ENCODE measurements around the gene PLCB4. TPM values are rescaled to one million over a fixed set of nuclear protein-coding genes. Genes with fewer than 3 reads are reported as not detected.
A peak's percentile ranks its signal among the peaks of the same experiment; 100 is the strongest.

PLCB4 gene
- total RNA-seq, 2 experiments from 2014 or later, result 0.06 TPM; not detected in 1

DNA sequence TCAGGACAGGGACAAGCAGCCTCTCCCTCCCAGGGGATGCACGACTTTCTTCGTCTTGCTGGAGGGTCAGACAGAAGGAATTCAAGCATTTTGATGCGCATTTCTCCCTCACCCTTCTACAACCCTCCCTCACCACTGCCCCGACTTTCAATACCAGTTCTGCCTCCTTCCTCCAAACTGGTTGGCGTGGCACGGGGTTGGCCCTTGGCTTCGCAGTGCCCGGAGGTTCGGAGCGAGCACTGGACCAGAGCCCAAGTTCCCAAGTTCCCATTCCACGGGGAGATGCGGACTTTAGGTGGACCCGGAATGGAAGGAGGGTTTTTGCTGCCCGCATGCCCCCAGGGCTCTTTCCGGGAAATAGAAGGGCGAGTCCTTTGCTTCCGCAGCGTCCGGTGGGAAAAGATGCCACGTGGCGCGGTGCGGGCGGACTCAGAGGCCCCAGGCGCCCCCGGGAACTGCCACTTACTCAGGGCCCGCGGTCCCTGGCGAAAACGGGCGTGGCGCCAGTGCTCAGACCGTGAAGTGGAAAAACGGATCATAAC is 437.5 kb downstream of the PLCB4 start:
- DNase-seq (peak in 2 of 14 experiments; percentile 19 to 23), ATAC-seq (ENCODE audit: poor library complexity) (no peak)
- H3K36me3 ChIP-seq (ENCODE audit: insufficient read depth, low read length), result no peaks in the 10 kb centered on the region
- H3K4me3 Mint-ChIP-seq, result no peak overlapping the region
- no peaks in the 10 kb centered on the region for H3K4me1 ChIP-seq (ENCODE audit: insufficient read depth, low read length)
- CTCF ChIA-PET, result no interaction called here
- peaks cover 2% of the 10 kb centered on the region for H3K9me3 Mint-ChIP-seq
- peaks cover 0 to 30% of the 10 kb centered on the region in 2 experiments for H3K9me3 ChIP-seq (ENCODE audit: control insufficient read depth in 1 of 2, insufficient read depth in 1 of 2, low read length in 2 of 2)
- H3K4me1 Mint-ChIP-seq (ENCODE audit: low read depth), result no peaks in the 10 kb centered on the region
- peaks cover 63% of the 10 kb centered on the region for H3K27me3 Mint-ChIP-seq
- intact Hi-C loops (cut with DNase I, micrococcal nuclease), result no loop called here
- POLR2A ChIA-PET, result no interaction called here
- peaks cover 37 to 48% of the 10 kb centered on the region in 2 experiments for H3K27me3 ChIP-seq (ENCODE audit: control insufficient read depth in 1 of 2, insufficient read depth in 2 of 2, low read length in 2 of 2)
- no peak overlapping the region for H3K4me3 ChIP-seq (ENCODE audit: low read length)
- H3K36me3 Mint-ChIP-seq (ENCODE audit: low read depth), result no peaks in the 10 kb centered on the region
- TF ChIP-seq, protein P1, sequence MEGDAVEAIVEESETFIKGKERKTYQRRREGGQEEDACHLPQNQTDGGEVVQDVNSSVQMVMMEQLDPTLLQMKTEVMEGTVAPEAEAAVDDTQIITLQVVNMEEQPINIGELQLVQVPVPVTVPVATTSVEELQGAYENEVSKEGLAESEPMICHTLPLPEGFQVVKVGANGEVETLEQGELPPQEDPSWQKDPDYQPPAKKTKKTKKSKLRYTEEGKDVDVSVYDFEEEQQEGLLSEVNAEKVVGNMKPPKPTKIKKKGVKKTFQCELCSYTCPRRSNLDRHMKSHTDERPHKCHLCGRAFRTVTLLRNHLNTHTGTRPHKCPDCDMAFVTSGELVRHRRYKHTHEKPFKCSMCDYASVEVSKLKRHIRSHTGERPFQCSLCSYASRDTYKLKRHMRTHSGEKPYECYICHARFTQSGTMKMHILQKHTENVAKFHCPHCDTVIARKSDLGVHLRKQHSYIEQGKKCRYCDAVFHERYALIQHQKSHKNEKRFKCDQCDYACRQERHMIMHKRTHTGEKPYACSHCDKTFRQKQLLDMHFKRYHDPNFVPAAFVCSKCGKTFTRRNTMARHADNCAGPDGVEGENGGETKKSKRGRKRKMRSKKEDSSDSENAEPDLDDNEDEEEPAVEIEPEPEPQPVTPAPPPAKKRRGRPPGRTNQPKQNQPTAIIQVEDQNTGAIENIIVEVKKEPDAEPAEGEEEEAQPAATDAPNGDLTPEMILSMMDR (IDR thresholded peaks at IDR 0.05), result no peak
- H3K27ac ChIP-seq (ENCODE audit: low read depth in 1 of 2, low read length in 2 of 2), result no peak overlapping the region
- H3K27ac Mint-ChIP-seq, result no peak overlapping the region

DNA sequence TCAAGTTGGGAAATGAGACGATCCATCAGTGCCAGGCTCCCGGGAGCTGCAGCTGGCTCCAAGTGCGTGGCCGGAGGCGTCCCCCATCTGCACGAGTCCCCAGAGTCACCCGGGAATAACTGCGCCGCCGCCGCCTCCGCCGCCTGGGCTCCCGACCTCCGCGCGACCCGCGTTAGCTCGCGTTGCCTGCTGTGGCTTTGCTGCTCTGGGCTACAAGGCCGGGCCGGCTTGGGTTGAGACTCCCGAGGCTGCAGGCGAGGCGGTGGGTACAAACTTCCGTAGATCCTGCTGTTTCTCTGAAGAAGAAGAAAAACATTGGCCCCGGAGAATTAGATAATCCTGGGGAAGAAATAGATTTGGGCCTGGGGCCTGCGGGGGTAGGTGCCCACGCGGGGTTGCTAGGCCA is 438.1 kb downstream of the PLCB4 start:
- no peaks in the 10 kb centered on the region for H3K4me1 ChIP-seq (ENCODE audit: insufficient read depth, low read length)
- no peak for DNase-seq
- Mint-ChIP-seq H3K9me3 (peaks cover 2% of the 10 kb centered on the region), H3K36me3 (ENCODE audit: low read depth) (no peaks in the 10 kb centered on the region), H3K4me1 (ENCODE audit: low read depth) (no peaks in the 10 kb centered on the region), H3K27me3 (peaks cover 69% of the 10 kb centered on the region), H3K4me3 (no peak overlapping the region), H3K27ac (no peak overlapping the region)
- H3K27me3 ChIP-seq (ENCODE audit: control insufficient read depth in 1 of 2, insufficient read depth in 2 of 2, low read length in 2 of 2), result peaks cover 37 to 54% of the 10 kb centered on the region in 2 experiments
- ChIA-PET POLR2A (no interaction called here), CTCF (no interaction called here)
- H3K9me3 ChIP-seq (ENCODE audit: control insufficient read depth in 1 of 2, insufficient read depth in 1 of 2, low read length in 2 of 2), result peaks cover 0 to 30% of the 10 kb centered on the region in 2 experiments
- TF ChIP-seq, protein P1 (IDR thresholded peaks at IDR 0.05), result no peak
- H3K36me3 ChIP-seq (ENCODE audit: insufficient read depth, low read length), result no peaks in the 10 kb centered on the region
- no peak overlapping the region for H3K4me3 ChIP-seq (ENCODE audit: low read length)
- H3K27ac ChIP-seq (ENCODE audit: low read depth in 1 of 2, low read length in 2 of 2), result no peak overlapping the region
- intact Hi-C loops (cut with DNase I, micrococcal nuclease), result no loop called here
- no peak for ATAC-seq (ENCODE audit: poor library complexity)

DNA sequence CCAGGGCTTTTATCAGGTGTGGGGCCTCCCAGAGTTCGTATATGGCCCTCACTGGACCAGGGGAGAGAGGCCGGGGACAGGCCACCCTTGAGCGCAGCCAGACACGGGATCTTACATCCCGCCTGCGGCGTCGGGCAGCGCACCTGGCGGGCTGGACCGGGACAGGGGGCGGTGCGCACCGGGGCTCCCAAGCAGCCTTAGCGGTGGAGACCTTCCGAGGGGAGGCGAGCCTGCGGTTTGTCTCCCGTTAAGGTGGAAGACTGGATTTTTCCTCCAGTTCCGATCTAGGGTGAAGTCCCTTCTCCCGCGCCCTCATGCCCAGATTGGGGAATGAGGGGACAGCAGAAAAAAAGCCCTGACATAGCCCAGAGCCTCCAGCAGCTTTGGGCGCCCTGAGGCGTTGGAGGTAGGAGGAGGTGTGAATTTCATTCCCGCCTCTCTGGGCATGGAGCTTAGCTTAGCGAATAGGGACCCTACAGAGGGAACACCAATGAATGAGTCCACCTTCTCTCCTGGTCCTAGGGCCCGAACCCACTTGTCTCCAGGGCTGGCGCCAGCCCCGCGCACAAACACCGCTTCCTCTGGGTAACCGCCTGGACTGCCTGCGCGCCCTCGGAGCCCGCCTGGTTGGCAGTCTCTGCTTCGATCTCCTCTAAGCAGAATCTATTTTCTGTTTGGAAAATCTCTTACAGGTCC is 438.8 kb downstream of the PLCB4 start:
- Histone ChIP-seq H3K27me3 (ENCODE audit: control insufficient read depth in 1 of 2, insufficient read depth in 2 of 2, low read length in 2 of 2) (peaks cover 37 to 61% of the 10 kb centered on the region in 2 experiments), H3K27ac (ENCODE audit: low read depth in 1 of 2, low read length in 2 of 2) (no peak overlapping the region), H3K36me3 (ENCODE audit: insufficient read depth, low read length) (no peaks in the 10 kb centered on the region), H3K9me3 (ENCODE audit: control insufficient read depth in 1 of 2, insufficient read depth in 1 of 2, low read length in 2 of 2) (peaks cover 0 to 30% of the 10 kb centered on the region in 2 experiments), H3K4me1 (ENCODE audit: insufficient read depth, low read length) (no peaks in the 10 kb centered on the region), H3K4me3 (ENCODE audit: low read length) (no peak overlapping the region)
- Mint-ChIP-seq H3K27ac (no peak overlapping the region), H3K27me3 (peaks cover 71% of the 10 kb centered on the region), H3K9me3 (peaks cover 2% of the 10 kb centered on the region), H3K4me3 (no peak overlapping the region), H3K4me1 (ENCODE audit: low read depth) (no peaks in the 10 kb centered on the region), H3K36me3 (ENCODE audit: low read depth) (no peaks in the 10 kb centered on the region)
- ATAC-seq (ENCODE audit: poor library complexity), result no peak
- POLR2A ChIA-PET, result no interaction called here
- DNase-seq, result no peak
- intact Hi-C loops (cut with DNase I, micrococcal nuclease), result no loop called here
- CTCF ChIA-PET, result no interaction called here
- TF ChIP-seq, protein P1 (IDR thresholded peaks at IDR 0.05), result no peak

Data from CD4-positive, alpha-beta T cell (primary cell).